Endothelial cell of umbilical vein (primary cell): ENCODE results near the gene RAPGEF4.

Experiments
- CTCF ChIP-seq, 2 donors: IDR thresholded peaks; 1 replicate in 1 of 2; 2 replicates in 1 of 2; pipeline ENCODE4 v1.5.1; 2011; ENCODE audit warnings: low read length in 2 of 2, mild to moderate bottlenecking in 2 of 2, moderate library complexity in 2 of 2, control low read depth in 1 of 2, inconsistent platforms in 1 of 2, low read depth in 1 of 2; ENCODE audit not compliant: insufficient read depth in 1 of 2; ENCODE audit errors: extremely low read depth in 1 of 2
- EZH2 ChIP-seq: IDR thresholded peaks from 2 replicates; pipeline ENCODE4 v1.6.1; 2012; ENCODE audit warnings: borderline replicate concordance, low read depth, mild to moderate bottlenecking, moderate library complexity, low read length, inconsistent platforms; ENCODE audit not compliant: severe bottlenecking
- FOS ChIP-seq: IDR thresholded peaks from 2 replicates; pipeline ENCODE4 v1.6.1; 2011; ENCODE audit warnings: mild to moderate bottlenecking, low read length, moderate library complexity, borderline replicate concordance; ENCODE audit not compliant: insufficient read depth
- JUN ChIP-seq: IDR thresholded peaks from 2 replicates; pipeline ENCODE4 v1.6.1; 2011; ENCODE audit warnings: borderline replicate concordance, low read depth; ENCODE audit not compliant: insufficient read length, insufficient read depth
- MYC ChIP-seq: IDR thresholded peaks from one replicate; pipeline ENCODE4 v1.6.1; 2011; ENCODE audit warnings: mild to moderate bottlenecking, low read depth, low read length
- POLR2A ChIP-seq: IDR thresholded peaks from 2 replicates; pipeline ENCODE4 v1.6.1; 2012; ENCODE audit warnings: low read depth, mild to moderate bottlenecking, control low read depth, low read length
- POLR2AphosphoS5 ChIP-seq: IDR thresholded peaks from 2 replicates; pipeline ENCODE4 v1.6.1; 2012; ENCODE audit warnings: low read depth, mild to moderate bottlenecking, control low read depth, low read length, moderate library complexity; ENCODE audit not compliant: insufficient read depth

- TF ChIP-seq EZH2 (no peak), POLR2A (no peak), CTCF (IDR thresholded peaks at IDR 0.05; ENCODE audit: extremely low read depth in 1 of 2, insufficient read depth in 1 of 2, low read depth in 1 of 2, low read length in 2 of 2) (no peak), MYC (no peak), JUN (no peak), POLR2AphosphoS5 (no peak), FOS (no peak)
Measured at GRCh38 chr2:172865422-172865821, 129.8 kb downstream of the RAPGEF4 start.
